DOHH2 (cell line): ENCODE data around the gene SPOP.

Experiments used
- H3F3A ChIP-seq: fragments of 200-600 bp; sonication (generic), shearing (Covaris generic); 2 replicates; pipeline ENCODE4 v1.6.0; 2016; ENCODE audit warnings: antibody characterized with exemption, mild to moderate bottlenecking; ENCODE audit not compliant: control insufficient read depth, insufficient read depth
- H3K27ac ChIP-seq: fragments of 200-600 bp; sonication (generic); 2 replicates; pipeline ENCODE4 v1.5.1; 2014; ENCODE audit warnings: low read depth, mild to moderate bottlenecking, low read length, moderate library complexity
- H3K27me3 ChIP-seq: fragments of 200-600 bp; sonication (generic); 2 replicates; pipeline ENCODE4 v1.6.1; 2014; ENCODE audit warnings: mild to moderate bottlenecking, low read length, mixed read lengths; ENCODE audit not compliant: control insufficient read depth
- H3K36me3 ChIP-seq: fragments of 200-600 bp; sonication (generic); 2 replicates; pipeline ENCODE4 v1.6.1; 2014; ENCODE audit warnings: mild to moderate bottlenecking, low read length, moderate library complexity, mixed read lengths; ENCODE audit not compliant: control insufficient read depth
- H3K4me1 ChIP-seq: fragments of 200-600 bp; sonication (generic); 2 replicates; pipeline ENCODE4 v1.6.1; 2014; ENCODE audit warnings: mild to moderate bottlenecking, low read length, mixed read lengths; ENCODE audit not compliant: control insufficient read depth
- H3K4me2 ChIP-seq: fragments of 200-600 bp; sonication (generic); 2 replicates; pipeline ENCODE4 v1.6.0; 2014; ENCODE audit warnings: mild to moderate bottlenecking, low read length, moderate library complexity
- H3K4me3 ChIP-seq: fragments of 200-600 bp; sonication (generic); 2 replicates; pipeline ENCODE4 v1.5.1; 2014; ENCODE audit warnings: mild to moderate bottlenecking, low read length, mixed read lengths
- H3K79me2 ChIP-seq: fragments of 200-600 bp; sonication (generic); 2 replicates; pipeline ENCODE4 v1.6.1; 2014; ENCODE audit warnings: mild to moderate bottlenecking, low read length, mixed read lengths; ENCODE audit not compliant: control insufficient read depth
- H3K9me2 ChIP-seq: fragments of 200-600 bp; sonication (generic); replicated peaks from 2 replicates; pipeline ENCODE4 v1.6.1; 2014; ENCODE audit warnings: mild to moderate bottlenecking, low read length, mixed read lengths; ENCODE audit not compliant: control insufficient read depth
- H3K9me3 ChIP-seq: fragments of 200-600 bp; sonication (generic); 2 replicates; pipeline ENCODE4 v1.6.1; 2014; ENCODE audit warnings: antibody characterized with exemption, low read length, mixed read lengths; ENCODE audit not compliant: control insufficient read depth, insufficient read depth
- H4K20me1 ChIP-seq: fragments of 200-600 bp; sonication (generic); 2 replicates; pipeline ENCODE4 v1.6.0; 2014; ENCODE audit warnings: low read depth, mild to moderate bottlenecking, antibody characterized with exemption, low read length, moderate library complexity; ENCODE audit not compliant: control insufficient read depth, insufficient read depth
- EZH2phosphoT487 ChIP-seq: fragments of 200-600 bp; sonication (generic); IDR thresholded peaks from 2 replicates; pipeline ENCODE4 v1.6.1; 2017; ENCODE audit warnings: borderline replicate concordance, mild to moderate bottlenecking, antibody characterized with exemption, low read length, moderate library complexity, mixed read lengths
- TF ChIP-seq, protein P1 (sequence below): fragments of 200-600 bp; sonication (generic); IDR thresholded peaks from one replicate; pipeline ENCODE4 v1.5.1; 2014; ENCODE audit warnings: antibody characterized with exemption, mild to moderate bottlenecking, low read depth, low read length; ENCODE audit not compliant: poor library complexity, severe bottlenecking

The SPOP gene

DNA sequence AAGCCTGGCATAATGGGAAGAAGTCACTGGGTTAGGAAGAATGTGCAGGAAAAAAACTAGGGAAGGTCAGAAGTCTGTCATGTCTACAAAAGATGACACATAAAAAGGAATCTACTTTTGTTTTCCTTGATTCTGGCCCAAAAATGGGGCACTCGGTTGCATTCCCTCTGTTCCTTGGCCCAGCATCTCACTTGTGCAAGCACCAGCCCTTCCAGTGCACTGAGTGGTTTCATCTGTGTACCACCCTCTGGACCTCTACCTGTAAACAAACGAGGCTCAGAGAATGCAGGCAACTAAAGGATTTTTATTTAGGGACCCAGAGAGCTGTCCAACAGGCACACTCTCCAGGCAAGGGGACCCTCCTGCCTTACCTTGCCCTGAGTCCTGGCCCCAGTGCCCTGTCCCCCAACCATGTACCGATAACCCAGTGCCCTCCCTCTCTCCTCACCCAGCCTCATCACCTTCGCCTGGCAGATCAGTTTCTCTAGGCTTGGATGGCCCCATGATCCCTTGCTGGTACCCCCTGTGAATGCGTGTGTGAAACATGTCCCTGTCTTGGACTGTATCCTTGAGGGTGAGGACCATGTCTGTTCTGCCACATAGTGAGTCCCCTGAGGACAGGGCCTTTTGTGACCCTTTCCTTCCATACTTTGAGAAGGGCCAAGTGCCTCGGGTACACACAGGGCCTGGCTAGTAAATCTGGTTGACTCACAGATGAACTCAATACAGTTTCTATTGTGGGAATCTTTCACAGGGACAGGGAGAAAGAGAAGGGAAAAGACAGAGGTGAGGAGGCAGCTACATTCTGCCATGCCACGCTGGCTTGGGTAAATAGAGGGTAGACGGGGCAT lies 88.9 kb downstream of the SPOP start:
- no peak overlapping the region for H3K4me3 ChIP-seq
- H3K79me2 ChIP-seq = no peaks in the 10 kb centered on the region
- no peaks in the 10 kb centered on the region for H3K9me2 ChIP-seq
- TF ChIP-seq, protein P1, sequence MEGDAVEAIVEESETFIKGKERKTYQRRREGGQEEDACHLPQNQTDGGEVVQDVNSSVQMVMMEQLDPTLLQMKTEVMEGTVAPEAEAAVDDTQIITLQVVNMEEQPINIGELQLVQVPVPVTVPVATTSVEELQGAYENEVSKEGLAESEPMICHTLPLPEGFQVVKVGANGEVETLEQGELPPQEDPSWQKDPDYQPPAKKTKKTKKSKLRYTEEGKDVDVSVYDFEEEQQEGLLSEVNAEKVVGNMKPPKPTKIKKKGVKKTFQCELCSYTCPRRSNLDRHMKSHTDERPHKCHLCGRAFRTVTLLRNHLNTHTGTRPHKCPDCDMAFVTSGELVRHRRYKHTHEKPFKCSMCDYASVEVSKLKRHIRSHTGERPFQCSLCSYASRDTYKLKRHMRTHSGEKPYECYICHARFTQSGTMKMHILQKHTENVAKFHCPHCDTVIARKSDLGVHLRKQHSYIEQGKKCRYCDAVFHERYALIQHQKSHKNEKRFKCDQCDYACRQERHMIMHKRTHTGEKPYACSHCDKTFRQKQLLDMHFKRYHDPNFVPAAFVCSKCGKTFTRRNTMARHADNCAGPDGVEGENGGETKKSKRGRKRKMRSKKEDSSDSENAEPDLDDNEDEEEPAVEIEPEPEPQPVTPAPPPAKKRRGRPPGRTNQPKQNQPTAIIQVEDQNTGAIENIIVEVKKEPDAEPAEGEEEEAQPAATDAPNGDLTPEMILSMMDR = no peak
- no peak for TF ChIP-seq EZH2phosphoT487
- no peaks in the 10 kb centered on the region; the same call in 1 of the 2 replicates for H4K20me1 ChIP-seq
- H3K36me3 ChIP-seq = no peaks in the 10 kb centered on the region
- no peaks in the 10 kb centered on the region for H3K9me3 ChIP-seq
- H3K4me2 ChIP-seq = no peak overlapping the region
- H3K4me1 ChIP-seq = no peaks in the 10 kb centered on the region
- no peaks in the 10 kb centered on the region for H3K27me3 ChIP-seq
- H3K27ac ChIP-seq = no peak overlapping the region
- H3F3A ChIP-seq = no peaks in the 10 kb centered on the region

DNA sequence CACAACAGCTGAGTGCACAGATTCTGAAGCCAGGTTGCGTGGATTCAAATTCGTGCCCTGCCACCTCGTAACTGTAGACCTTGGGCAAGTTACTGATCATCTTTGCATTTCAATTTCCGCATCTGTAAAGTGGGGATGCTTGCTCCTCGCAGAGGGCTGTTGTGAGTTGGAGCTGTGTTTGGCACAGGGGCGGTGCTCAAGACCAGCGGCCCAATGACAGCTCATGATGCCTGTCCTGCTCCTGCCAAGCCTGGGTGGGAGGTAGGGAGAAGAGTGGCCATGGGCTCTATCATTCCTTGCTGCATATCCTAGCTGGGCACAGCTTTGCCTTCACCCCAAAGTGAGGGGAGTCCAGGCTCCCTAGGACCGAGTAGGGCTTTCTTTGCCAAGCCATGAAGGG lies 89.6 kb downstream of the SPOP start:
- Histone ChIP-seq H3K9me3 (no peaks in the 10 kb centered on the region), H3K4me2 (no peak overlapping the region), H3K27ac (no peak overlapping the region), H4K20me1 (no peaks in the 10 kb centered on the region; the same call in 1 of the 2 replicates), H3K36me3 (no peaks in the 10 kb centered on the region), H3K79me2 (no peaks in the 10 kb centered on the region), H3F3A (no peaks in the 10 kb centered on the region), H3K27me3 (no peaks in the 10 kb centered on the region), H3K4me1 (no peaks in the 10 kb centered on the region), H3K4me3 (no peak overlapping the region), H3K9me2 (no peaks in the 10 kb centered on the region)
- TF ChIP-seq, protein P1 = no peak
- no peak for TF ChIP-seq EZH2phosphoT487

DNA sequence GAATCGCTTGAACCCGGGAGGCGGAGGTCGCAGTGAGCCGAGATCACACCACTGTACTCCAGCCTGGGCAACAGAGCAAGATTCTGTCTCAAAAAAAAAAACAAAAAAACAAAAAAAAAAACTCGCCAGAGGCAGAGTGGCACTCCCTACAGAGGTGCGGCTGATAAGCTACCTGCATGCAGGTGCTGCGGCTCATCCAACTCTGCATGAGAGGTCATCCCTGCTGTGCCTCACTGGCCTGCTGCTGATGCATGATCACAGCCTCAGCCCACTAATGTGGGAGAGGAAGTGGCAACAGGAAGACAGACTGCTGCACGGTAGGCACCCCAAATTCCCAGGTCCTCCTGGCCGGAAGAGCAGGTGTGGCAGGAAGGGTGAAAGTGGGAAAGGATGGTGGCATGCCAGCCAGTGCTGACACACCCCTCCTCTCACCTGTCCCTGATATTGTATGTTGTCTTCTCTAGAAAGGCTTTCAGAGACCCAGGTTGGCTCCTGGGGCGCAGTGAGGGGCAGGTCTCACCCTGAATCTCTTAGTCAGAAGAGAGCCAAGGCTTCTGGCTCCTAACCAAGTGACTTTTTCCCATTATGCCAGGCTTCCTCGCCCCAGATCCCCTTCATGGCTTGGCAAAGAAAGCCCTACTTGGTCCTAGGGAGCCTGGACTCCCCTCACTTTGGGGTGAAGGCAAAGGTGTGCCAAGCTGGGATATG lies 90.4 kb downstream of the SPOP start:
- no peaks in the 10 kb centered on the region for H3K9me2 ChIP-seq

More for the DNA sequence above, 90.4 kb downstream of the SPOP start:
- Histone ChIP-seq H3K4me2 (no peak overlapping the region), H3K4me1 (no peaks in the 10 kb centered on the region), H3K27ac (no peak overlapping the region), H4K20me1 (no peaks in the 10 kb centered on the region; the same call in 1 of the 2 replicates), H3F3A (no peaks in the 10 kb centered on the region), H3K27me3 (no peaks in the 10 kb centered on the region), H3K79me2 (no peaks in the 10 kb centered on the region), H3K4me3 (no peak overlapping the region), H3K36me3 (no peaks in the 10 kb centered on the region), H3K9me3 (no peaks in the 10 kb centered on the region)
- no peak for TF ChIP-seq EZH2phosphoT487
- TF ChIP-seq, protein P1 = no peak
